Effector memory CD8-positive, alpha-beta T cell (primary cell): Measurements from ENCODE around the gene HEPACAM.

ENCODE experiments used
- ATAC-seq: fragments of 150-1000 bp; cut with Tn5 transposase; replicated peaks from 2 replicates; pipeline ENCODE4 v1.10.0; 2021; ENCODE audit warnings: mild to moderate bottlenecking, moderate library complexity
- DNase-seq, 3 experiments: peaks; one replicate each; pipeline ENCODE4 v3.0.0; 2021
- H3K27ac Mint-ChIP-seq, 2 donors: one replicate each; pipeline ENCODE4 v1.8.0; 2022; ENCODE audit warnings: mild to moderate bottlenecking in 2 of 2, mixed read lengths in 2 of 2, moderate library complexity in 2 of 2
- H3K27me3 Mint-ChIP-seq, 2 donors: one replicate each; pipeline ENCODE4 v1.8.0; 2022; ENCODE audit warnings: mixed read lengths in 2 of 2
- H3K36me3 Mint-ChIP-seq: one replicate; pipeline ENCODE4 v1.8.0; 2022; ENCODE audit warnings: mild to moderate bottlenecking, moderate library complexity, mixed read lengths; ENCODE audit not compliant: insufficient read depth
- H3K4me1 Mint-ChIP-seq, 2 donors: one replicate each; pipeline ENCODE4 v1.8.0; 2022; ENCODE audit warnings: low read depth in 2 of 2, mixed read lengths in 2 of 2
- H3K4me3 Mint-ChIP-seq, 2 donors: one replicate each; pipeline ENCODE4 v1.8.0; 2022; ENCODE audit warnings: mild to moderate bottlenecking in 2 of 2, mixed read lengths in 2 of 2, moderate library complexity in 2 of 2
- H3K9me3 Mint-ChIP-seq, 2 donors: one replicate each; pipeline ENCODE4 v1.8.0; 2022; ENCODE audit warnings: mixed read lengths in 2 of 2

The HEPACAM gene

GRCh38 chr11:124937336-124937935 is 1.6 kb upstream of the HEPACAM start:
- H3K27me3 Mint-ChIP-seq = peaks cover 20 to 35% of the 10 kb centered on the region in 2 donors
- DNase-seq = no peak
- no peaks in the 10 kb centered on the region for H3K36me3 Mint-ChIP-seq
- no peak overlapping the region for H3K4me3 Mint-ChIP-seq
- no peaks in the 10 kb centered on the region for H3K4me1 Mint-ChIP-seq
- H3K9me3 Mint-ChIP-seq = no peaks in the 10 kb centered on the region
- peak overlapping the region in 1 of 2 donors; percentile 3 for H3K27ac Mint-ChIP-seq
- no peak for ATAC-seq

DNA sequence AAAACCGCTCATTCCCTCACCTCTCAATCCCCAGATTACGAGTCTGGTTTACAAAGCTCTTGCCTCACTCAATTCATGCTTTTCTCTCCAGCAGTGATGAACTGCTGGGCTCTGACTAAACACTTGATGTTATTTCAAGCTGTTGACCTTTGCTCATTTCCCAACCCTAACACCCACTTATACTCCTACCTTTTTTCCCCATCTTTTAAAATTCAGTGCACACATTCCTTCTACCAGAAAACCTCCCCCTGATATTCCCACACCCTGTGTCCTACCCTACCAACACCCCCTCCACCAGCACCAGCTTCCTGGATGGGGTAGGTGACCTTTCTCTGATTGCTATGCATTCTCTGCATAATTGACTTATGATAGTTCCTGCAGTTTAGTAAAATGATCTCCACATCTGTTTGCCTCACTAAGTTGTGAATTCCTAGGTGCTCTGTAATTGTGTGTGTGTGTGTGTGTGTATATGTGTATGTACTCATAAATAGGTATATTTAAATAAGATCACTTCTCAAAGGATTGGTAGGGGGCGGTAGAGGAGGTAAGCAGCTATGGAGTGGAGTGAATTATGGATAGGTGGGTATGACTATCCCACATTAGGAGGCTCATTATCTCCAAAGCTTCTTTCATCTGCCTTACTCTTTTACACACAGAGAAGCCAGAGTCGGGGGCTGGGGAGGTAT is 842 bp downstream of the HEPACAM start:
- ATAC-seq (no peak), DNase-seq (no peak)
- peaks cover 0 to 3% of the 10 kb centered on the region in 2 donors for H3K4me1 Mint-ChIP-seq
- no peak overlapping the region for H3K4me3 Mint-ChIP-seq
- no peaks in the 10 kb centered on the region for H3K36me3 Mint-ChIP-seq
- no peak overlapping the region for H3K27ac Mint-ChIP-seq
- no peaks in the 10 kb centered on the region for H3K9me3 Mint-ChIP-seq
- H3K27me3 Mint-ChIP-seq = peaks cover 20 to 21% of the 10 kb centered on the region in 2 donors

GRCh38 chr11:124930799-124931198 is 5.0 kb downstream of the HEPACAM start:
- DNase-seq (no peak), ATAC-seq (no peak)
- Mint-ChIP-seq H3K4me1 (peaks cover 0 to 3% of the 10 kb centered on the region in 2 donors), H3K36me3 (no peaks in the 10 kb centered on the region), H3K4me3 (no peak overlapping the region), H3K27ac (peak overlapping the region in 1 of 2 donors; percentile 10), H3K9me3 (no peaks in the 10 kb centered on the region), H3K27me3 (peaks cover 0 to 2% of the 10 kb centered on the region in 2 donors)

GRCh38 chr11:124928942-124929665 is 6.7 kb downstream of the HEPACAM start:
- H3K9me3 Mint-ChIP-seq = no peaks in the 10 kb centered on the region
- no peak overlapping the region for H3K4me3 Mint-ChIP-seq
- H3K27me3 Mint-ChIP-seq = no peaks in the 10 kb centered on the region
- ATAC-seq (no peak), DNase-seq (no peak)
- H3K4me1 Mint-ChIP-seq = peaks cover 0 to 3% of the 10 kb centered on the region in 2 donors
- no peak overlapping the region for H3K27ac Mint-ChIP-seq
- H3K36me3 Mint-ChIP-seq = no peaks in the 10 kb centered on the region

DNA sequence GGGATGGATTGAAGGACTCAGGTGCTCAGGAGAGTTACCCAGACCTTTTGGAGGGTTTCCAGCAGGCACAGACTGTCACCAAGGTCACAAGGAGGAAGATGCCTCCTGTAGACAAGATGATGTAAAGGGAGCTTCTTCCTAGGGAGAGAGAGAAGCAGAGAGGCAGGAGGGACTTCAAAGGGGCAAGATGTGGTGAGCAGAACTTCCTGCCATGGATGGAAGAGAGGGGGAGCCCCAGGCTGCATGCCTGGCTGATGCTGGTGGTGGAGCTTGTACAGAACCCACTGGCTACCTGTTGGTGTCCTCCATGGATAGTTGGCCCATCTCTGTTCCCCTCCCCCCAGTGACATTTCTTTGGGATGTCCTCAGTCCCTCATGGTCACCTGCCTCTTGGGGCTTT is 12.6 kb downstream of the HEPACAM start:
- no peak for ATAC-seq
- H3K4me1 Mint-ChIP-seq = peaks cover 4 to 8% of the 10 kb centered on the region in 2 donors
- peaks cover 0 to 7% of the 10 kb centered on the region in 2 donors for H3K27me3 Mint-ChIP-seq
- H3K9me3 Mint-ChIP-seq = no peaks in the 10 kb centered on the region
- H3K4me3 Mint-ChIP-seq = no peak overlapping the region
- no peaks in the 10 kb centered on the region for H3K36me3 Mint-ChIP-seq
- H3K27ac Mint-ChIP-seq = no peak overlapping the region
- DNase-seq = no peak

DNA sequence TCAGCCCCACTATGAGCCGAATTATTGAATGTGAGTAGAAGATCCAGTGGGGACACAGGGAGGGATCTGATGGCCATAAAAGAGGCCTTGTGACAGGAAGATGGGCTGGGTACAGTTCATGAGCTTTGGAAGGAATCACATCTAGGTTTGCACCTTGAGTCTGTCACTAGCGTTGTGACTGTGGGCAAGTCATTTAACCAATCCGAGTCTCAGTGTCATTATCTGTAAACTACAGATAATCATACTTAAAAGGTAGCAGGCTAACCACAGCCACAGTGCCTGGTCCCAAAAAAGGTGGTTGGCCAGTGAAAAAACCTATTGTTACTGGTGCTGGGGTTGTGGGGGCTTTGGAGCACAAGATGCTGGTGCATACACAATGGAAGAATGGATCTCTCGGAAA is 13.0 kb downstream of the HEPACAM start:
- ATAC-seq = no peak
- Mint-ChIP-seq H3K36me3 (no peaks in the 10 kb centered on the region), H3K27ac (no peak overlapping the region), H3K9me3 (no peaks in the 10 kb centered on the region), H3K4me3 (no peak overlapping the region), H3K4me1 (peaks cover 4 to 8% of the 10 kb centered on the region in 2 donors), H3K27me3 (peaks cover 0 to 7% of the 10 kb centered on the region in 2 donors)
- DNase-seq = no peak

DNA sequence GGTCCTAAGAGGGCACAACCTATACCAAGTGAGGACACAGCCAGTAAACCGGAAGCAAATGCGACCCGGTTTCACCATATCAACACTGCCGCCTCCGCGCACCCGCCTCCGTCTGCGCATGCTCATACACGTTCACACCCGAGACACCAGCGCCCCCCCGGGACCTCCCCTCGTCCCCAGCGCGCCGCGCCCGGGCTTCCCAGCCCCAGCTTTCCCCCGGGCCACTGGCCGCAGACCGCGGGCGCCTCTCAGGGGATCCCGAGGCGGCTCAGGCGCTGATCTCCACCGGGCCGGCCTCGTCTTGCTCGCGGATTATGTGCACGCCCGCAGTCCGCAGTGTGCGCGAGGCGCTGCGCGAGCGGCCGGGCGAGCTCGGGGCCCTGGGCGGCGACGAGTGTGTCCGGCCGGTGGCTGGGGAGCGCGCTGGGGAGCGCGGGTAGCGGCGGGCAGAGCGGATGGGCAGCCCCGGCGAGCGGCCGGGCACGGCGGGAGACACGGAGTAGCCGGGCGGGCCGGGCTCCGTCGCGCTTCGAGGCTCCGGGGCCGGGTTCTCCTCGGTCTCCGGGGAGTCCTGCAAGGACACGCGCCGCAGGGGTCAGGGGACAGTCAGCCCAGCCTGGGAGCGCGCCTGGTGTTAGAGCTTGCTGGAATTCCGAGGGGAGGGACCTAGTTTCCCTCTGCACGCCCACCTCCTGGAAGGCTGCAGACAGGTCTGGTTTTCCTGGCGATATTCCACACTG is 14.8 kb downstream of the HEPACAM start:
- peak; percentile 90 for ATAC-seq
- H3K4me1 Mint-ChIP-seq = peaks cover 4 to 8% of the 10 kb centered on the region in 2 donors
- peak overlapping the region; percentile 21 to 56 for H3K4me3 Mint-ChIP-seq
- no peaks in the 10 kb centered on the region for H3K9me3 Mint-ChIP-seq
- peak; percentile 61 to 71 (median 64) for DNase-seq
- no peak overlapping the region for H3K27ac Mint-ChIP-seq
- H3K36me3 Mint-ChIP-seq = no peaks in the 10 kb centered on the region
- peaks cover 0 to 14% of the 10 kb centered on the region in 2 donors for H3K27me3 Mint-ChIP-seq

- H3K27ac Mint-ChIP-seq = no peak overlapping the region
- H3K36me3 Mint-ChIP-seq = no peaks in the 10 kb centered on the region
- H3K4me3 Mint-ChIP-seq = peak overlapping the region; percentile 21 to 56
These were observed 15.5 kb downstream of the HEPACAM start for GRCh38 chr11:124920356-124920755.

GRCh38 chr11:124919898-124920297 is 15.9 kb downstream of the HEPACAM start:
- DNase-seq = no peak
- Mint-ChIP-seq H3K4me3 (peak overlapping the region in 1 of 2 donors; percentile 18), H3K4me1 (peaks cover 4 to 8% of the 10 kb centered on the region in 2 donors), H3K36me3 (no peaks in the 10 kb centered on the region), H3K27me3 (peaks cover 0 to 16% of the 10 kb centered on the region in 2 donors), H3K27ac (no peak overlapping the region), H3K9me3 (no peaks in the 10 kb centered on the region)
- no peak for ATAC-seq

More at GRCh38 chr11:124920356-124920755, 15.5 kb downstream of the HEPACAM start:
- Mint-ChIP-seq H3K4me1 (peaks cover 4 to 8% of the 10 kb centered on the region in 2 donors), H3K9me3 (no peaks in the 10 kb centered on the region), H3K27me3 (peaks cover 0 to 16% of the 10 kb centered on the region in 2 donors)
- DNase-seq (no peak), ATAC-seq (no peak)

GRCh38 chr11:124918950-124919349 is 16.9 kb downstream of the HEPACAM start, which contains the start of gene HEPN1:
Gene HEPN1 (plus strand): TSS chr11:124919250.
- Mint-ChIP-seq H3K4me3 (peak within 1 kb of the TSS in 1 of 2 donors; percentile 18), H3K36me3 (no peaks in the 10 kb centered on the region), H3K27ac (no peak within 1 kb of the TSS), H3K27me3 (peaks cover 0 to 16% of the 10 kb centered on the region in 2 donors), H3K9me3 (no peaks in the 10 kb centered on the region), H3K4me1 (peaks cover 4 to 8% of the 10 kb centered on the region in 2 donors)
- DNase-seq (no peak), ATAC-seq (no peak)

GRCh38 chr11:124917115-124917637 is 18.7 kb downstream of the HEPACAM start:
- no peaks in the 10 kb centered on the region for H3K36me3 Mint-ChIP-seq
- no peaks in the 10 kb centered on the region for H3K4me1 Mint-ChIP-seq
- no peak overlapping the region for H3K4me3 Mint-ChIP-seq
- H3K9me3 Mint-ChIP-seq = peaks cover 0 to 3% of the 10 kb centered on the region in 2 donors
- no peak for DNase-seq
- peaks cover 0 to 19% of the 10 kb centered on the region in 2 donors for H3K27me3 Mint-ChIP-seq
- no peak for ATAC-seq
- no peak overlapping the region for H3K27ac Mint-ChIP-seq

DNA sequence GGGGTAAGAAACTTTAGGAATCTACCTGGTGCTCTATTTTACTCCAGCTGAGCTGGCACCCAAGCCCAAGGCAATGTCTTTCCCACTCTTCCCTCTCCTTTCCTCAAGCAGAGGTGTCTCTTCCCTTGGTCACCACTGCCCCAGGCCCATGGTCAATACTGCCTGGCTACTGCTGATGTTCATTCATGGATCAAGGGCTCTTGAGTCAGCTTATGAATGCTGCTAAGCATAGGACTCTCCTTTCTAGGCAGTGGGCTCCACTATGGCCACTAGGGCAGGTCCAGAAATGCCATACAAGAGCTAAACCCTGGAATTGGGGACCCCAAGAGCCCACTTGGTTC is 19.5 kb downstream of the HEPACAM start:
- no peaks in the 10 kb centered on the region for H3K4me1 Mint-ChIP-seq
- peaks cover 0 to 3% of the 10 kb centered on the region in 2 donors for H3K9me3 Mint-ChIP-seq
- H3K27ac Mint-ChIP-seq = peak overlapping the region in 1 of 2 donors; percentile 17
- H3K27me3 Mint-ChIP-seq = peaks cover 0 to 27% of the 10 kb centered on the region in 2 donors
- H3K36me3 Mint-ChIP-seq = no peaks in the 10 kb centered on the region
- ATAC-seq (no peak), DNase-seq (no peak)
- H3K4me3 Mint-ChIP-seq = no peak overlapping the region
